Spleen (tissue), 11 donors: ENCODE measurements around the gene DHX32. TPM values are rescaled to one million over a fixed set of nuclear protein-coding genes. Genes with fewer than 3 reads are reported as not detected.
A peak's percentile ranks its signal among the peaks of the same experiment; 100 is the strongest.
"Not testable (repeated sequence)": the region's sequence is repeated elsewhere in the genome, so short reads cannot be mapped to it uniquely, and the experiment has no call there.

Experiments
- DNase-seq: peaks from one replicate; pipeline ENCODE4 v3.0.0-alpha.2; 2020
- H3K27ac ChIP-seq, 8 donors: fragments of 200-600 bp; sonication (generic) in 7 of 8; 1 replicate in 4 of 8; 2 replicates in 4 of 8; pipeline versions ENCODE4 v1.5.0 to v1.8.0; 2016 to 2021; ENCODE audit warnings: inconsistent platforms in 4 of 8, mild to moderate bottlenecking in 4 of 8, moderate library complexity in 1 of 8
- H3K27me3 ChIP-seq, 7 donors: fragments of 200-600 bp; sonication (generic) in 6 of 7; replicated peaks in 1 of 7; 1 replicate in 4 of 7; 2 replicates in 3 of 7; pipeline versions ENCODE4 v1.5.0 to v1.8.0; 2016 to 2021; ENCODE audit warnings: inconsistent platforms in 3 of 7, mild to moderate bottlenecking in 1 of 7
- H3K36me3 ChIP-seq, 6 donors: fragments of 200-600 bp; sonication (generic) in 5 of 6; 1 replicate in 4 of 6; 2 replicates in 2 of 6; pipeline versions ENCODE4 v1.5.0 to v1.8.0; 2016 to 2021; ENCODE audit warnings: inconsistent platforms in 2 of 6
- H3K4me1 ChIP-seq, 6 donors: fragments of 200-600 bp; sonication (generic) in 5 of 6; 1 replicate in 3 of 6; 2 replicates in 3 of 6; pipeline versions ENCODE4 v1.5.0 to v1.8.0; 2016 to 2021; ENCODE audit warnings: inconsistent platforms in 3 of 6
- H3K4me3 ChIP-seq, 8 donors: fragments of 200-600 bp; sonication (generic) in 7 of 8; 1 replicate in 4 of 8; 2 replicates in 4 of 8; pipeline versions ENCODE4 v1.5.0 to v1.8.0; 2016 to 2021; ENCODE audit warnings: inconsistent platforms in 4 of 8, mild to moderate bottlenecking in 4 of 8, moderate library complexity in 2 of 8
- H3K9me3 ChIP-seq, 8 donors: fragments of 200-600 bp; sonication (generic) in 7 of 8; 1 replicate in 4 of 8; 2 replicates in 4 of 8; pipeline versions ENCODE4 v1.5.0 to v1.8.0; 2016 to 2021; ENCODE audit warnings: inconsistent platforms in 4 of 8
- POLR2A ChIP-seq, 3 donors: fragments of 450-650 bp; IDR thresholded peaks; one replicate each; pipeline ENCODE4 v1.5.1; 2017; ENCODE audit warnings: antibody characterized with exemption in 3 of 3, mild to moderate bottlenecking in 1 of 3
- POLR2AphosphoS5 ChIP-seq, 3 donors: sonication (generic); formaldehyde crosslinking; IDR thresholded peaks; one replicate each; pipeline ENCODE4 v1.5.1; 2017; ENCODE audit warnings: antibody characterized with exemption in 3 of 3
- WGBS, 5 donors: extraction: QIAGEN DNeasy Blood & Tissue Kit in 3 of 5; methylation state at CpG; one replicate each; pipeline versions ENCODE4 v1.1.5 to v1.1.7; 2013 to 2018; 5-methylcytosine and 5-hydroxymethylcytosine counted together
- intact Hi-C: fragments of 100-400 bp; cut with DNase I; formaldehyde crosslinking; loops from one replicate; pipeline ENCODE4 v1.15.0; 2023; ENCODE audit warnings: low total_unique reads
- polyA plus RNA-seq, 3 donors: library from polyadenylated mRNA; stranded (reverse); fragments of 200-250 nt; gene quantifications; one replicate each; pipeline ENCODE4 v1.2.1, GENCODE V29; 2013
- total RNA-seq, 7 donors: library from RNA; depleted of rRNA in 3 of 7; stranded (reverse); fragments of >200 nt in 3 of 7; fragmentation: NEBNext Ultra II Directional in 4 of 7; extraction: Animal tissue kit (Norgen Biotek cat#: 25700) in 4 of 7; gene quantifications; one replicate each; pipeline versions ENCODE4 v1.1.0 to v1.2.1, GENCODE V29; 2016 to 2021
- TF ChIP-seq, protein P1 (sequence below), 11 experiments: fragments of 200-600 bp in 7 of 11; fragments of 450-650 bp in 4 of 11; sonication (generic) in 4 of 11; IDR thresholded peaks in 8 of 11; conservative IDR thresholded peaks in 3 of 11; 1 replicate in 7 of 11; 2 replicates in 4 of 11; pipeline versions ENCODE4 v1.4.0 to v1.8.0; 2016 to 2021; ENCODE audit warnings: antibody characterized with exemption in 11 of 11, inconsistent platforms in 4 of 11, mild to moderate bottlenecking in 1 of 11
- donor health status: healthy with polysubstance abuse.
- donor health status: DM: no; HTN: no; CAD: no; lungs with moderate emphysema.
- donor health status: DM: no; HTN: no; CAD: no.
- donor health status: Bipolar disorder and iron deficiency.
- donor health status: healthy.
- donor health status: DM: no; HTN: no; CAD: no.
- donor health status: DM: yes; HTN: yes; CAD: no.

DHX32 gene
- total and polyA plus RNA-seq, 10 donors, result 8.6 to 27.7 (median 20.9) TPM

DNA sequence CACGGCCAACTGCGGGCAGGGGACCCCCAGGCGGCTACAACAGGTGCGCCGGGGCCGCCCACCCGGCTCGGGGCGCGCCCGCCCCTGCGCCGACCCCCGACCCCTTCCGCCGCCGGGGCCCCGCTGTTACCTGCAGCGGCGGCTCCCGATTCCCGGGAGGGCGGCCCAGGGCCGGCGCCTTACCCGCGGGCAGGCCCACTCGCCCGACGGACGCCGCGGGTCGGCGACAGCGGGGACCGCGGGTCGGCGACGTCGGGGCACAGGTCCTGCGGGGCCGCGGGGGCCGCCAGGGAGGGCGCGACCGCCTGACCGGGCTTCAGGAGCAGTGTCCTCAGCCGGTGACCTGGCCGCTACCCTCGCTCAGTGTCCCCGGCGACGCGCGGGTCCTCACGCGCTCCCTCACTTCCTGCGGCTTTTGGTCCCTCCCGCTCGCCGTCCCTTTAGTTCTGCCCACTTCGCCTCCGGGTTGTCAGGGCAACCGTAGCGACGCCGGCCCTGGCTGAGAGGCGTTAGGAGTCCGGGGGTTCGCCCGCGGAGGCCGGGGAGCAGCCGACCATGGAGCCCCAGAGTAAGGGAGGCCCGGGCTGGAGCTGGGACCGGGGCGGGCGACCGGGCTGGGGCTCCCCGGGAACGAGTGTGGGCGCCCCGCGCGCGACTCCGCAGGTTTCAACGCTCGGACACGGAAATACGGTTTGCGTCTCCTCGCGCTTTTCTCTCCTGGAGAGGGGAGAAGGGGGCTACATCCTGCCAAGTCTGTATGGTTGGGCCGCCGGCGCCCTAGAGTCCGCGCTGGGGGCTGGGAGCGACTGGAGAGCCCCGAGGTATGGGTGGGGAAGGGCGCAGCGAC is 15.2 kb upstream of the DHX32 start, which contains the start of gene FANK1:
TSS of gene FANK1 (plus strand) at position 477 of the 847 bp plus-strand sequence. CDS start at position 556, 79 bp downstream.
- peak; percentile 95 for DNase-seq
- peak within 1 kb of the TSS; percentile 60 to 88 (median 81) for H3K27ac ChIP-seq
- peak within 1 kb of the TSS; percentile 75 to 99 (median 88) for H3K4me3 ChIP-seq
- WGBS, 5 donors, result 23 to 40% (median 33%) methylated on average over 73 to 106 of the region's 106 CpGs
- intact Hi-C loops, H3K36me3 ChIP-seq, H3K9me3 ChIP-seq: not testable (repeated sequence)
- peaks cover 0 to 32% (median 11%) of the 10 kb centered on the region in 6 donors for H3K4me1 ChIP-seq
- H3K27me3 ChIP-seq, result peaks cover 0 to 14% (median 0%) of the 10 kb centered on the region in 7 donors
- TF ChIP-seq POLR2AphosphoS5 (IDR thresholded peaks at IDR 0.05), result peak; percentile 78 to 87 (median 85)

DNA sequence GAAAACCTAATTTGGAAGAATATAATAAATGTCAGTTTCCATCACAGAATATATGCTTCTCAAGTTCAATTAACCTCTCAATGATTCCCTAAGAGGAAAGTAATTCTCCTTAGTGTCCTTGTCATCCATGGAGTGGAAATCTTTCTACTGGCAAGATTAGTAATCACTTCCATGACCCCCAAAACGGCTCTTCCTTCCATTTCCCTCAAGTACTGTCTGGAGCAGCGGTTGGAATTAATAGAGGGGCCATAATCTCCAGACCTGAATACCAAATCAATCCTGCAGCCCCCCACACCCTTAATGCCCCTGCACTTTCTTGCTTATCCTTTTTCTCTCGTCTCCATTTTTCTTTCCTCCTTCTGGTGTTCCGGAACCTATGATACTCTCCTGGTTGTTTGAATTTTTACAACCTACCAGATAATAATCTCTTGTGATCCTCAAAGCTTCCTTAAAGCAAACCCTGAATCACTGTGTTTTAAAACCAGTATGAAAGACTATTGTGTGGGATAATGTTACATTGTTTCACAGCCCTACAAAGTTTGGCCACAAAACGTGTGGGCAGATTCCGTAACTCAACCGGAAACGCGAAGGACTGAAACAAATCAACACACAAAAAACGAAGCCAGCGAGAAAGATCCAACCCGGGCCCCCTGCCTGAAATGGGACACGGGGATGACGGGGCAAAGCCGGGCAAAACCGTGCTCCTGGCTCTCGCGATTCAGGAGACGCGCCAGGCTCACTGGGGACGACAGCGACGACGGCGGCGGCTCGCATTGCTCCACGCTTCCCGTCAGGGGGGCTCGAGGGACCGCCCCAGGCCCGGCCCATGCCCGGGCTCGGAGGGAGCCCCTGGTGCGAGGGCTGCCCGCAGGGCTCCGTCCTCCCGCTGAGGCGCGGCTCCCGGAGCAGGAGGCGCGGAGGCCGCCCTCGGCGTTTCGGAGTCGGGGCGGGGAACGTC is 14.3 kb upstream of the DHX32 start:
- H3K36me3 ChIP-seq, H3K9me3 ChIP-seq, intact Hi-C loops: not testable (repeated sequence)
- 26 to 34% (median 29%) methylated on average over 49 to 50 of the region's 50 CpGs for WGBS, 5 donors
- Histone ChIP-seq H3K27ac (peak overlapping the region; percentile 60 to 88 (median 81)), H3K4me3 (peak overlapping the region; percentile 75 to 99 (median 88)), H3K4me1 (peaks cover 0 to 32% (median 11%) of the 10 kb centered on the region in 6 donors), H3K27me3 (peaks cover 0 to 14% (median 0%) of the 10 kb centered on the region in 7 donors)
- peak; percentile 90 for DNase-seq
- peak in 2 of 3 donors; percentile 6 to 14 for TF ChIP-seq POLR2AphosphoS5 (IDR thresholded peaks at IDR 0.05)

DNA sequence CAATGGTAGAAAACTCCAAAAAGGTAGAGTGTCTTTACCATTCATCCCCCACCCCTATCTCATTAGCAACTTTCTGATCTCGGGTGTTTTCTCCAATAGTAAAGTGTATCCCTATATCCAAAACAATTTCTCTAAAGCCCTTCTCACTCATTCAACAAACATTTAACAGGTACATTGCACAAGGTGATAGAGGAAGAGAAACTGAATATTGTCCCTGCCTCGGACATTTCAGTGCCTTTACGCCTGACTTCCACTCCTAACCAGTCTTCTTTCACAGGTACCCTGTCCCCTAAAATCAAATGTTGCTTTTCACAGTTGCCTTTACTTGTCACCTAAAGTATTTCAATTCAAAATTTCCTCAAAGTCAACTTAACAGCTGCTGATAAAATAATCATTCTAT is 13.1 kb upstream of the DHX32 start:
- 73 to 89% (median 80%) methylated on average over 3 of the region's 3 CpGs for WGBS, 5 donors
- H3K27ac ChIP-seq, intact Hi-C loops: not testable (repeated sequence)

DNA sequence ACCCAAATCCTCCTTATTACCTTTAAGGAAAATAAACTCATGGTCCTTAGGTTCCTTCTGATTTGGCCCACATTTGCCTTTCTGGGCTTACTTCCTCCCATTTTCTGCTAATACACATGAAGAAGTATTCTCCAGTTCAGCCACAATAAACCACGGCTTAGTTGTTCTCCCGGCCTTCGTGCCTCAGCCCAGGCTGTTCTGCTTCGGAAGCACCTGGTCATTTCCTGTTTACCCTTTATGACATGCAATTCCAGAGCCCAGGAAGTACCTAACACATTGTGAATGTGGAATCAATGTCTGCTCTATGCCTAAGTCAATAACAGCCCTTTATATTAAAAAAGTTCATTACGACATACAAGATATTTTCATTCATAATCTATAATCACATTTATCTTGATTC is 11.3 kb upstream of the DHX32 start:
- H3K27ac ChIP-seq, H3K9me3 ChIP-seq, H3K4me3 ChIP-seq, H3K36me3 ChIP-seq, intact Hi-C loops, DNase-seq: not testable (repeated sequence)
- peaks cover 0 to 32% (median 11%) of the 10 kb centered on the region in 6 donors for H3K4me1 ChIP-seq
- H3K27me3 ChIP-seq, result peaks cover 0 to 14% (median 0%) of the 10 kb centered on the region in 7 donors
- WGBS, 5 donors, result 59 to 79% (median 71%) methylated on average over 5 of the region's 5 CpGs

More for the DNA sequence above, 13.1 kb upstream of the DHX32 start:
- H3K27me3 ChIP-seq, result peaks cover 0 to 14% (median 0%) of the 10 kb centered on the region in 7 donors
- H3K4me1 ChIP-seq, result peaks cover 0 to 32% (median 11%) of the 10 kb centered on the region in 6 donors
- not testable (repeated sequence) for DNase-seq, H3K4me3 ChIP-seq, H3K9me3 ChIP-seq, H3K36me3 ChIP-seq

DNA sequence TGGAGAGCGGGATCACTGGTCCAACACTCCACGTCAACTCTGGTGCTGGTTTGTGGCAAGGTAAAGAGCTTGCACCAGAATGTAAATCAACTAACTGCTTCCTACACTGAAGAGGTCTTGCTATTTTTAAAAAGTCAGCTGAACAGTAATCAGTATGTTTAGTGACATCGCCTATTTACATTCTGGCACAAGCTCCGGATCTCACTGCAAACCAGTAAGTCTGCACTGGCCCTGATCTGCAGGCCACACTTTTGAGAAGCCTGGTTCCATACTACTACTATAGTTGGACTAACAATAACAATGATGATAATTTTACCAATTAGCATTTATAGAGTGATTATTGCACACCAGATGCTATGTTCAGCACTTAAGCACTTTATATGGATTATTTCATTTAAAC is 8.3 kb upstream of the DHX32 start:
- H3K27ac ChIP-seq, H3K36me3 ChIP-seq, H3K4me1 ChIP-seq, H3K27me3 ChIP-seq, H3K4me3 ChIP-seq, H3K9me3 ChIP-seq, intact Hi-C loops, DNase-seq: not testable (repeated sequence)
- 80 to 93% (median 90%) methylated on average over 4 of the region's 4 CpGs for WGBS, 5 donors

DNA sequence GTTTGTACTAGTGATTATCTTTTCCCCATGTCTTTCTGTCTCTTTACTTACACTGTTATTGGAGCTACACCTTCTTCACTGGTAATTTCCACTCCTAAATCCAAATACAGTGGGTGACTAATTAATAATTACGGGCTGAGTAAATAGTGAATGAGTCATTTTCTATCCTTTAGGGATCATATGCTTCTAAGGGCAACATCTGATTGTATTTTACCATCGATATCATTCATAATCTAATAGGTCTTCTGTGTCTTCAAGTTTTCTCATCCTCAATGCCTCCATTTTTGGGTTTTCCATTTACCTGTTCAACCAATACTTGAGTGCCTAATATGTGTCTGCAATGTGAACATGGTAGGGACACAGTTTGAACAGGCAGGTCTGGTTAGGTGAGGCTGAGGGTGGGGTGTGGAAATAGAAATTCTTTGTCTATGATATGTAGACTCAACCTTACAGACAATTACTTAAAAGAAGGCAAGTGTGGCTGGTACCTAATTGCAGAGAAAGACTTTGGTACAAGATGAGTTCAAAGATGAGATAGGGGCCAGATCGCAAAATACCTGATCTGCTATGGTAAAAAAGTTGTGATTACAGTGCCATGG is 5.9 kb upstream of the DHX32 start:
- Histone ChIP-seq H3K36me3 (peaks cover 0 to 18% (median 0%) of the 10 kb centered on the region in 6 donors), H3K27me3 (no peaks in the 10 kb centered on the region), H3K9me3 (peaks cover 0 to 7% (median 0%) of the 10 kb centered on the region in 8 donors), H3K27ac (no peak overlapping the region), H3K4me3 (no peak overlapping the region), H3K4me1 (no peaks in the 10 kb centered on the region)
- TF ChIP-seq POLR2AphosphoS5 (IDR thresholded peaks at IDR 0.05) (no peak), POLR2A (IDR thresholded peaks at IDR 0.05) (no peak)
- TF ChIP-seq, protein P1, sequence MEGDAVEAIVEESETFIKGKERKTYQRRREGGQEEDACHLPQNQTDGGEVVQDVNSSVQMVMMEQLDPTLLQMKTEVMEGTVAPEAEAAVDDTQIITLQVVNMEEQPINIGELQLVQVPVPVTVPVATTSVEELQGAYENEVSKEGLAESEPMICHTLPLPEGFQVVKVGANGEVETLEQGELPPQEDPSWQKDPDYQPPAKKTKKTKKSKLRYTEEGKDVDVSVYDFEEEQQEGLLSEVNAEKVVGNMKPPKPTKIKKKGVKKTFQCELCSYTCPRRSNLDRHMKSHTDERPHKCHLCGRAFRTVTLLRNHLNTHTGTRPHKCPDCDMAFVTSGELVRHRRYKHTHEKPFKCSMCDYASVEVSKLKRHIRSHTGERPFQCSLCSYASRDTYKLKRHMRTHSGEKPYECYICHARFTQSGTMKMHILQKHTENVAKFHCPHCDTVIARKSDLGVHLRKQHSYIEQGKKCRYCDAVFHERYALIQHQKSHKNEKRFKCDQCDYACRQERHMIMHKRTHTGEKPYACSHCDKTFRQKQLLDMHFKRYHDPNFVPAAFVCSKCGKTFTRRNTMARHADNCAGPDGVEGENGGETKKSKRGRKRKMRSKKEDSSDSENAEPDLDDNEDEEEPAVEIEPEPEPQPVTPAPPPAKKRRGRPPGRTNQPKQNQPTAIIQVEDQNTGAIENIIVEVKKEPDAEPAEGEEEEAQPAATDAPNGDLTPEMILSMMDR (IDR thresholded peaks at IDR 0.05 in 8 of 11, conservative IDR thresholded peaks at IDR 0.05 in 3 of 11), result no peak
- no peak for DNase-seq
- 90 to 99% (median 94%) methylated on average over 3 of the region's 3 CpGs for WGBS, 5 donors
- intact Hi-C loops, result no loop called here
